Ascending aorta (tissue), 2 donors: Measurements from ENCODE around the gene HELZ. TPM values are rescaled to one million over a fixed set of nuclear protein-coding genes. Genes with fewer than 3 reads are reported as not detected.
"Not testable (repeated sequence)": the region's sequence is repeated elsewhere in the genome, so short reads cannot be mapped to it uniquely, and the experiment has no call there.

ENCODE experiments used
- DNase-seq, 2 donors: peaks; one replicate each; pipeline ENCODE4 v3.0.0-alpha.2; 2019; ENCODE audit warnings: low spot score in 2 of 2
- H3K27ac ChIP-seq, 2 donors: fragments of 200-600 bp; sonication (generic); one replicate each; pipeline ENCODE4 v1.5.1; 2016 to 2017; ENCODE audit warnings: mild to moderate bottlenecking in 1 of 2
- H3K27me3 ChIP-seq: fragments of 200-600 bp; sonication (generic); one replicate; pipeline ENCODE4 v1.5.1; 2017
- H3K36me3 ChIP-seq, 2 donors: fragments of 200-600 bp; sonication (generic); one replicate each; pipeline ENCODE4 v1.5.1; 2016
- H3K4me1 ChIP-seq, 2 donors: fragments of 200-600 bp; sonication (generic); one replicate each; pipeline ENCODE4 v1.5.1; 2016 to 2017; ENCODE audit warnings: mild to moderate bottlenecking in 1 of 2
- H3K4me3 ChIP-seq, 2 donors: fragments of 200-600 bp; sonication (generic); one replicate each; pipeline ENCODE4 v1.5.1; 2016 to 2017; ENCODE audit warnings: mild to moderate bottlenecking in 1 of 2
- H3K9me3 ChIP-seq, 2 donors: fragments of 200-600 bp; sonication (generic); one replicate each; pipeline ENCODE4 v1.5.1; 2016
- intact Hi-C: fragments of 100-400 bp; cut with DNase I; formaldehyde crosslinking; loops from one replicate; pipeline ENCODE4 v1.15.1; 2023
- total RNA-seq: library from RNA; depleted of rRNA; stranded (reverse); fragments of >200 nt; gene quantifications from one replicate; pipeline ENCODE4 v1.1.0, GENCODE V29; 2016
- TF ChIP-seq, protein P1 (sequence below), 3 experiments: fragments of 200-600 bp in 2 of 3; fragments of 450-650 bp in 1 of 3; sonication (generic) in 2 of 3; IDR thresholded peaks; one replicate each; pipeline ENCODE4 v1.5.1; 2016 to 2019; ENCODE audit warnings: antibody characterized with exemption in 3 of 3, mild to moderate bottlenecking in 1 of 3, moderate library complexity in 1 of 3

HELZ gene
- total RNA-seq, 1 donor from 2014 or later: 36.1 TPM

DNA sequence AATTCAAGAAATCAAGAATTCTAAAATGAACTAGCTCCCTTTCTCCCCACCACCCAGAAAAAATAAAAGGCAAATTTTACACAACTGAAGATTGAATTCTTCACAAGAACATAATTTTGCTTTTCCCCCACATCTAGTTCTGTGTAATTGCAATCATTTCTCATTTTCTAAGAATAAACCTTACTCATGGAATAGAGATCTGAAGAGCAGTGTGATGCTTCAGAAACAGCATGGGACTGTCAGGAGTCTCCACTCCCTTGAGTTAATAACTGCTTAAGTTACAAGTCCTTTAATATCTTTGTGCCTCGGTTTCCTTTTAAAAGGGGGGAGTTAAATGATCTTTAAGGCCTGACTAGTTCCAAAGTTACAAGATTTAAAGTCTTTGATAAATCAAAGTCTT lies 147.0 kb downstream of the HELZ start:
- intact Hi-C loops: no loop called here
- no peaks in the 10 kb centered on the region for H3K27me3 ChIP-seq

DNA sequence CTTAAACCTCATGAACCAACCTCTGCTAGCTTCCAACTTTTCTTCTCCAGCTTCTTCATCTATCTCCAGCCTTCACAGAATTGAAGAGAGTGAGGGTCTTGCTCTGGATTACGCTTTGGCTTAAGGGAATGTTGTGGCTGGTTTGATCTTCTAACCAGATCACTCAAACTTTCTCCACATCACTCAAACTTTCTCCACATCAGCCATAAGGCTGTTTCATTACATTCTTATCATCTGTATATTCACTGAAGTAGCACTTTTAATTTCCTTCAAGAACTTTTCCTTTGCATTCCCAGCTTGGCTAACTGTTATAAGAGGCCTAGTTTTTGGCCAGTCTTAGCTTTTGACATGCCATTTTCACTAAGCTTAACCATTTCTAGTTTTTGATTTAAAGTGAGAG lies 148.4 kb downstream of the HELZ start:
- H3K4me1 ChIP-seq: no peaks in the 10 kb centered on the region
- intact Hi-C loops: no loop called here

More for the DNA sequence above, 147.0 kb downstream of the HELZ start:
- TF ChIP-seq, protein P1, sequence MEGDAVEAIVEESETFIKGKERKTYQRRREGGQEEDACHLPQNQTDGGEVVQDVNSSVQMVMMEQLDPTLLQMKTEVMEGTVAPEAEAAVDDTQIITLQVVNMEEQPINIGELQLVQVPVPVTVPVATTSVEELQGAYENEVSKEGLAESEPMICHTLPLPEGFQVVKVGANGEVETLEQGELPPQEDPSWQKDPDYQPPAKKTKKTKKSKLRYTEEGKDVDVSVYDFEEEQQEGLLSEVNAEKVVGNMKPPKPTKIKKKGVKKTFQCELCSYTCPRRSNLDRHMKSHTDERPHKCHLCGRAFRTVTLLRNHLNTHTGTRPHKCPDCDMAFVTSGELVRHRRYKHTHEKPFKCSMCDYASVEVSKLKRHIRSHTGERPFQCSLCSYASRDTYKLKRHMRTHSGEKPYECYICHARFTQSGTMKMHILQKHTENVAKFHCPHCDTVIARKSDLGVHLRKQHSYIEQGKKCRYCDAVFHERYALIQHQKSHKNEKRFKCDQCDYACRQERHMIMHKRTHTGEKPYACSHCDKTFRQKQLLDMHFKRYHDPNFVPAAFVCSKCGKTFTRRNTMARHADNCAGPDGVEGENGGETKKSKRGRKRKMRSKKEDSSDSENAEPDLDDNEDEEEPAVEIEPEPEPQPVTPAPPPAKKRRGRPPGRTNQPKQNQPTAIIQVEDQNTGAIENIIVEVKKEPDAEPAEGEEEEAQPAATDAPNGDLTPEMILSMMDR (IDR thresholded peaks at IDR 0.05): no peak
- Histone ChIP-seq H3K27ac (no peak overlapping the region), H3K36me3 (peaks cover 0 to 4% of the 10 kb centered on the region in 2 donors), H3K9me3 (no peaks in the 10 kb centered on the region), H3K4me3 (no peak overlapping the region), H3K4me1 (no peaks in the 10 kb centered on the region)
- DNase-seq: no peak

DNA sequence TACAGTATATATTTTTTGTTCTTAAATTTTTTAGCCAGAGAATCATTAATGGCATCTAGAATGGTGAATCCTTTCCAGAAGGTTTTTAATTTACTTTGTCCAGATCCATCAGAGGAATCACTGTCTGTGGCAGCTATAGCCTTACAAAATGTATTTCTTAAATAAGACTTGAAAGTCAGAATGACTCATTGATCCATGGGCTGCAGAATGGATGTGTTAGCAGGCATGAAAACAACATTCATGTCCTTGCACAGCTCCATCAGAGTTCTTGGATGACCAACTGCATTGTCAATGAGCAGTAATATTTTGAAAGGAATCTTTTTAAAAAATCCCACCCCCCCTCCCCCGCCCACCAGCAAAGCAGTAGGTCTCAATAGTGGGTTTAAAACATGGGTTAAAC lies 149.2 kb downstream of the HELZ start:
- TF ChIP-seq, protein P1 (IDR thresholded peaks at IDR 0.05): no peak
- Histone ChIP-seq H3K4me3 (no peak overlapping the region), H3K36me3 (peaks cover 0 to 4% of the 10 kb centered on the region in 2 donors), H3K9me3 (no peaks in the 10 kb centered on the region), H3K27ac (no peak overlapping the region), H3K4me1 (no peaks in the 10 kb centered on the region), H3K27me3 (no peaks in the 10 kb centered on the region)
- no peak for DNase-seq
- intact Hi-C loops: no loop called here

More for the DNA sequence above, 148.4 kb downstream of the HELZ start:
- DNase-seq: no peak
- TF ChIP-seq, protein P1 (IDR thresholded peaks at IDR 0.05): no peak
- peaks cover 0 to 4% of the 10 kb centered on the region in 2 donors for H3K36me3 ChIP-seq
- H3K27ac ChIP-seq: no peak overlapping the region
- H3K27me3 ChIP-seq: no peaks in the 10 kb centered on the region
- H3K9me3 ChIP-seq: no peaks in the 10 kb centered on the region
- H3K4me3 ChIP-seq: no peak overlapping the region

DNA sequence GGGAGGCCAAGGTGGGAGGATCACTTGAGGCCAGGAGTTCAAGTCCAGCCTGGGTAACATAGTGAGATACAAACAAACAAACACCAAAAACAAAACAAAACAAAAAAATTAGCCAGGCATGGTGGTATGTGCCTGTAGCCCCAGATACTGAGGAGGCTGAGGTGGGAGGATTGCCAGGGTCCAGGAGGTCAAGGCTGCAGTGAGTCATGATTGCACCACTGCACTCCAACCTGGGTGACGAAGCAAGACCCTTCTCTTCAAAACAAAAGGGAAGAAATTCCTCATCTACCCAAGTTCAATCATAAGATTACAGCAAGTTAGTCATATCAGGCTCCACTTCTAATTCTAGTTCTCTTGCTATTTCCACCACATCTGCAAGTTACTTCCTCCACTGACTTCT lies 149.7 kb downstream of the HELZ start:
- DNase-seq, H3K9me3 ChIP-seq, H3K27me3 ChIP-seq, H3K36me3 ChIP-seq, H3K4me3 ChIP-seq, intact Hi-C loops, H3K4me1 ChIP-seq, H3K27ac ChIP-seq: not testable (repeated sequence)

DNA sequence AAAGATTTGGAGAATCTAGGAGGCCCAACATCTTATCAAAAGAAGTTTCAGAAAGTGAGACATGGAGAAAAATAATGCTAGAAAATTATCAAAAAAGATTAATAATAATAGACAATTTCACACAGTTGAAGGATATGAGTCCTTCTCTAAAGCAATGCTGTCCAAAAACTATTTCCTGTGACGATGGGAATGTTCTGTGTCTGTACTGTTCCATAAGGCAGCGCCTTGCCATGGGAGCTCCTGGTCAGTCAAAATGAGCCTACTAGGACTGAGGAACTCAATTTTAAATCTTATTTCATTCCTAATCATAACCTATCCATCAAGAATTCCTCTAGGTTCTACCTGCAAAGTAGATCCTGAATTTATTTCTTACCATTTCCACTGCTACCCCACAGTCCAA lies 151.6 kb downstream of the HELZ start:
- no peak for DNase-seq
- H3K4me1 ChIP-seq: no peaks in the 10 kb centered on the region
- no peaks in the 10 kb centered on the region for H3K9me3 ChIP-seq
- no peak overlapping the region for H3K4me3 ChIP-seq
- peaks cover 2 to 4% of the 10 kb centered on the region in 2 donors for H3K36me3 ChIP-seq
- intact Hi-C loops: no loop called here
- TF ChIP-seq, protein P1 (IDR thresholded peaks at IDR 0.05): no peak
- no peaks in the 10 kb centered on the region for H3K27me3 ChIP-seq
- H3K27ac ChIP-seq: no peak overlapping the region

DNA sequence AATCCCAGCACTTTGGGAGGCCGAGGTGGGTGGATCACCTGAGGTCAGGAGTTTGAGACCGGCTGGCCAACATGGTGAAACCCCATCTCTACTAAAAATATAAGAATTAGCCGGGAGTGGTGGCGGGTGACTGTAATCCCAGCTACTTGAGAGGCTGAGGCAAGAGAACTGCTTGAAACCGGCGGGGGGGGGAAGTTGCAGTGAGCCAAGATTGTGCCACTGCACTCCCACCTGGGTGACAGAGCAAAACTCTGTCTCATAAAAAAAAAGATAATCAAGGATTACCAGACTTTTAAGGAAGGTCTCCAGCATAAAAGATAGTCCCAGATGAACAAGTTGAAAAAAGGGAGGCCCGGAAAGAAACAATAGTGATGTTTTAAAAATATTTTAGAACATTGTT lies 152.3 kb downstream of the HELZ start:
- H3K36me3 ChIP-seq, H3K27ac ChIP-seq, H3K4me3 ChIP-seq, H3K9me3 ChIP-seq, intact Hi-C loops, H3K27me3 ChIP-seq, DNase-seq, H3K4me1 ChIP-seq: not testable (repeated sequence)

DNA sequence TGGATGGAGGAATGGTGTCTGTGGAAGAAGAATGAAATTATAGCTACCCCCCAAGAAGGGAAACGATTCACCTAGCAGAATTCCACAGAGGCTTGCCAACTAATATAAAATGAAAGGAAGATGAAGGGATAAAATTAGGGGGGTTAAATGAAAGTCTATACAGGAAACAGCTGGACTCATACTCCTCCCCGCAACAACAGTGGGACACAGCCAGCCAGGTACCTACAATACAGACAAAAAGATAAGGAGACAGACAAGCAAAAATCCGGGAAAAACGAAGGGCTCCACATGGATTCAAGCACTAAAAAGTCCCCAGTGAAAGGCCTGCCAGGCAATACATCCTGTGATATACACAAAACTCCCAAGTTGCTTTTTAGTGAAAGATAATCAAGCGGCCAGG lies 152.7 kb downstream of the HELZ start:
- Histone ChIP-seq H3K4me3 (no peak overlapping the region), H3K27ac (no peak overlapping the region), H3K9me3 (no peaks in the 10 kb centered on the region), H3K4me1 (no peaks in the 10 kb centered on the region), H3K27me3 (no peaks in the 10 kb centered on the region), H3K36me3 (peaks cover 2 to 4% of the 10 kb centered on the region in 2 donors)
- intact Hi-C loops: no loop called here
- DNase-seq: no peak
- TF ChIP-seq, protein P1 (IDR thresholded peaks at IDR 0.05): no peak
